H9 (cell line): Measurements from ENCODE around the gene KLHL21. TPM values are rescaled to one million over a fixed set of nuclear protein-coding genes. Genes with fewer than 3 reads are reported as not detected.
A peak's percentile ranks its signal among the peaks of the same experiment; 100 is the strongest.

Source experiments
- DNase-seq: peaks from one replicate; pipeline ENCODE4 v3.0.0-alpha.2; 2017
- H2AFZ ChIP-seq: one replicate; pipeline ENCODE4 v1.6.1; 2013; ENCODE audit warnings: mild to moderate bottlenecking, low read length, control low read depth, moderate library complexity
- H2AK5ac ChIP-seq: 2 replicates; pipeline ENCODE4 v1.6.1; 2013; ENCODE audit warnings: low read length, control low read depth, mixed read lengths; ENCODE audit not compliant: insufficient read length
- H2BK120ac ChIP-seq: one replicate; pipeline ENCODE4 v1.6.1; 2013; ENCODE audit warnings: low read depth, mild to moderate bottlenecking, low read length, control low read depth, inconsistent platforms; ENCODE audit not compliant: poor library complexity, severe bottlenecking
- H2BK12ac ChIP-seq: 2 replicates; pipeline ENCODE4 v1.6.1; 2013; ENCODE audit warnings: low read length, control low read depth, mixed read lengths, low read depth; ENCODE audit not compliant: insufficient read length
- H2BK15ac ChIP-seq: 2 replicates; pipeline ENCODE4 v1.6.1; 2013; ENCODE audit warnings: low read depth, low read length, control low read depth
- H2BK20ac ChIP-seq: one replicate; pipeline ENCODE4 v1.6.1; 2013; ENCODE audit warnings: low read depth, mild to moderate bottlenecking, low read length, control low read depth, inconsistent platforms; ENCODE audit not compliant: poor library complexity, severe bottlenecking
- H2BK5ac ChIP-seq: 2 replicates; pipeline ENCODE4 v1.6.1; 2013; ENCODE audit warnings: low read length, control low read depth, mixed read lengths; ENCODE audit not compliant: insufficient read length
- H3K14ac ChIP-seq: 2 replicates; pipeline ENCODE4 v1.6.1; 2013; ENCODE audit warnings: low read length, control low read depth; ENCODE audit not compliant: insufficient read depth
- H3K18ac ChIP-seq: 2 replicates; pipeline ENCODE4 v1.6.1; 2013; ENCODE audit warnings: low read depth, mild to moderate bottlenecking, mixed read lengths, low read length, control low read depth; ENCODE audit not compliant: insufficient read length
- H3K23ac ChIP-seq: 2 replicates; pipeline ENCODE4 v1.6.1; 2013; ENCODE audit warnings: low read length, control low read depth, mixed read lengths, low read depth; ENCODE audit not compliant: insufficient read length
- H3K23me2 ChIP-seq: 2 replicates; pipeline ENCODE4 v1.6.1; 2013; ENCODE audit warnings: low read depth, mild to moderate bottlenecking, mixed read lengths, low read length, control low read depth; ENCODE audit not compliant: insufficient read length, poor library complexity, severe bottlenecking
- H3K27ac ChIP-seq: 2 replicates; pipeline ENCODE4 v1.5.1; 2013; ENCODE audit warnings: low read length, control low read depth, mixed read lengths, low read depth; ENCODE audit not compliant: insufficient read length
- H3K27me3 ChIP-seq: 2 replicates; pipeline ENCODE4 v1.6.1; 2013; ENCODE audit warnings: low read length, control low read depth, inconsistent platforms; ENCODE audit not compliant: insufficient read depth
- H3K4ac ChIP-seq: 2 replicates; pipeline ENCODE4 v1.6.1; 2013; ENCODE audit warnings: low read depth, mild to moderate bottlenecking, control low read depth, inconsistent platforms, low read length, moderate library complexity
- H3K4me1 ChIP-seq: 2 replicates; pipeline ENCODE4 v1.6.1; 2013; ENCODE audit warnings: low read length, control low read depth, inconsistent platforms; ENCODE audit not compliant: insufficient read depth
- H3K4me2 ChIP-seq: 2 replicates; pipeline ENCODE4 v1.6.1; 2013; ENCODE audit warnings: low read length, control low read depth, mixed read lengths; ENCODE audit not compliant: insufficient read length, insufficient read depth
- H3K56ac ChIP-seq: 2 replicates; pipeline ENCODE4 v1.6.1; 2013; ENCODE audit warnings: low read depth, mild to moderate bottlenecking, mixed read lengths, low read length, control low read depth; ENCODE audit not compliant: insufficient read length
- H3K79me1 ChIP-seq: 2 replicates; pipeline ENCODE4 v1.6.1; 2013; ENCODE audit warnings: low read depth, mild to moderate bottlenecking, moderate library complexity, low read length, control low read depth, inconsistent platforms; ENCODE audit not compliant: insufficient read depth, poor library complexity, severe bottlenecking
- H3K79me2 ChIP-seq: 2 replicates; pipeline ENCODE4 v1.6.1; 2013; ENCODE audit warnings: low read length, control low read depth, inconsistent platforms; ENCODE audit not compliant: insufficient read depth
- H3K9ac ChIP-seq: 2 replicates; pipeline ENCODE4 v1.6.1; 2013; ENCODE audit warnings: low read length, control low read depth, mixed read lengths; ENCODE audit not compliant: insufficient read length; ENCODE audit errors: extremely low read depth
- H3K9me3 ChIP-seq: one replicate; pipeline ENCODE4 v1.6.1; 2013; ENCODE audit warnings: low read depth, low read length, inconsistent platforms; ENCODE audit not compliant: control insufficient read depth
- H3T11ph ChIP-seq: one replicate; pipeline ENCODE4 v1.6.1; 2013; ENCODE audit warnings: mild to moderate bottlenecking, low read length, control low read depth, inconsistent platforms
- H4K20me1 ChIP-seq: one replicate; pipeline ENCODE4 v1.6.1; 2013; ENCODE audit not compliant: control insufficient read depth, insufficient read length, insufficient read depth
- H4K5ac ChIP-seq: 2 replicates; pipeline ENCODE4 v1.6.1; 2013; ENCODE audit warnings: low read depth, mild to moderate bottlenecking, mixed read lengths, low read length, control low read depth; ENCODE audit not compliant: insufficient read length
- H4K8ac ChIP-seq: replicated peaks from 2 replicates; pipeline ENCODE4 v1.6.1; 2013; ENCODE audit warnings: low read length, control low read depth, mixed read lengths, low read depth; ENCODE audit not compliant: insufficient read length
- H4K91ac ChIP-seq: 2 replicates; pipeline ENCODE4 v1.6.1; 2013; ENCODE audit warnings: low read depth, mild to moderate bottlenecking, moderate library complexity, mixed read lengths, low read length, control low read depth; ENCODE audit not compliant: insufficient read length
- H3K27ac Mint-ChIP-seq, 3 experiments: 2 replicates in 2 of 3; 3 replicates in 1 of 3; pipeline ENCODE4 v1.8.0; 2020 to 2021; ENCODE audit warnings: mixed read lengths in 3 of 3, mild to moderate bottlenecking in 1 of 3, moderate library complexity in 1 of 3
- H3K27me3 Mint-ChIP-seq: 2 replicates; pipeline ENCODE4 v1.8.0; 2021; ENCODE audit warnings: low read depth, mild to moderate bottlenecking, moderate library complexity, mixed read lengths
- H3K36me3 Mint-ChIP-seq, 3 experiments: 2 replicates in 2 of 3; 3 replicates in 1 of 3; pipeline ENCODE4 v1.8.0; 2020 to 2021; ENCODE audit warnings: low read depth in 3 of 3, mixed read lengths in 3 of 3; ENCODE audit not compliant: insufficient read depth in 1 of 3
- H3K4me1 Mint-ChIP-seq, 2 experiments: 2 replicates each; pipeline ENCODE4 v1.8.0; 2020; ENCODE audit warnings: mixed read lengths in 2 of 2
- H3K4me3 Mint-ChIP-seq, 2 experiments: 2 replicates in 1 of 2; 3 replicates in 1 of 2; pipeline ENCODE4 v1.8.0; 2020 to 2021; ENCODE audit warnings: mild to moderate bottlenecking in 2 of 2, mixed read lengths in 2 of 2, moderate library complexity in 1 of 2
- H3K9me3 Mint-ChIP-seq, 2 experiments: 2 replicates in 1 of 2; 3 replicates in 1 of 2; pipeline ENCODE4 v1.8.0; 2020; ENCODE audit warnings: mild to moderate bottlenecking in 2 of 2, mixed read lengths in 2 of 2, moderate library complexity in 1 of 2
- CTCF ChIP-seq: fragments of 200-600 bp; sonication (generic); conservative IDR thresholded peaks from 3 replicates; pipeline ENCODE4 v1.8.0; 2021; ENCODE audit warnings: antibody characterized with exemption, mild to moderate bottlenecking
- WGBS: extraction: QIAGEN DNeasy Blood & Tissue Kit; methylation state at CpG from one replicate; pipeline ENCODE4 v1.1.7; 2013; ENCODE audit warnings: missing lambda C conversion rate, low lambda C conversion rate, mixed read lengths; ENCODE audit not compliant: insufficient read length; ENCODE audit errors: extremely low coverage; 5-methylcytosine and 5-hydroxymethylcytosine counted together
- total RNA-seq: library from RNA; stranded (reverse); gene quantifications from 2 replicates; pipeline ENCODE4 v1.2.1, GENCODE V29; 2021

KLHL21 gene
- total RNA-seq, 1 experiment from 2014 or later = 31.9 TPM

- H3K9me3 ChIP-seq = no peaks in the 10 kb centered on the region
- H3K27ac ChIP-seq = no peak within 1 kb of the TSS
- H3K27me3 ChIP-seq = no peaks in the 10 kb centered on the region
- H3K4me1 Mint-ChIP-seq = peaks cover 12 to 23% of the 10 kb centered on the region in 2 experiments
- H3K36me3 Mint-ChIP-seq = peaks cover 31 to 74% (median 68%) of the 10 kb centered on the region in 3 experiments
- no peak within 1 kb of the TSS for H4K91ac ChIP-seq
- no peak within 1 kb of the TSS for H2BK5ac ChIP-seq
- H3K18ac ChIP-seq = peak within 1 kb of the TSS; percentile 15
- DNase-seq = peak; percentile 91
- H3K27ac Mint-ChIP-seq = peak within 1 kb of the TSS; percentile 94 to 99 (median 97)
- H3K4ac ChIP-seq = no peak within 1 kb of the TSS
- H3K4me1 ChIP-seq = no peaks in the 10 kb centered on the region
- H3K23me2 ChIP-seq = peaks cover 5% of the 10 kb centered on the region
- no peak within 1 kb of the TSS for H2AK5ac ChIP-seq
- H3K56ac ChIP-seq = no peak within 1 kb of the TSS
- no peak within 1 kb of the TSS for H2AFZ ChIP-seq
- WGBS = no CpG with 5 or more reads among the region's 73 CpGs
- no peak within 1 kb of the TSS for H2BK120ac ChIP-seq
- no peak within 1 kb of the TSS for H3K23ac ChIP-seq
- no peak within 1 kb of the TSS for H2BK20ac ChIP-seq
- H3K27me3 Mint-ChIP-seq = no peaks in the 10 kb centered on the region
- H3K79me2 ChIP-seq = 0 out of 2 replicates have a peak, but pooled peaks cover 4% of the 10 kb centered on the region
- peak within 1 kb of the TSS; percentile 98 for H3K4me2 ChIP-seq
- peak within 1 kb of the TSS; percentile 78 to 93 for H3K4me3 Mint-ChIP-seq
- peaks cover 5% of the 10 kb centered on the region for H3K79me1 ChIP-seq
- no peak within 1 kb of the TSS for H2BK15ac ChIP-seq
- H3K14ac ChIP-seq = peak within 1 kb of the TSS; percentile 61; the same call in 1 of the 2 replicates
- H2BK12ac ChIP-seq = no peak within 1 kb of the TSS
- TF ChIP-seq CTCF = peak; percentile 50
- no peak within 1 kb of the TSS for H4K5ac ChIP-seq
- peak within 1 kb of the TSS; percentile 34 for H3K9ac ChIP-seq
- peaks cover 2% of the 10 kb centered on the region for H4K20me1 ChIP-seq
- H3T11ph ChIP-seq = no peak within 1 kb of the TSS
- no peak within 1 kb of the TSS for H4K8ac ChIP-seq
- H3K9me3 Mint-ChIP-seq = no peaks in the 10 kb centered on the region
These were observed 22.3 kb upstream of the KLHL21 start, which contains the start of gene THAP3 for GRCh38 chr1:6624710-6625583. Gene THAP3, plus strand, starts transcription at chr1:6624868. Its CDS starts 351 bp downstream, at chr1:6625219.
